Activated B cell treated with CpG ODN at 0.5 μM for 24 hours (primary cell): Measurements from ENCODE around the gene OGFOD1. TPM values are rescaled to one million over a fixed set of nuclear protein-coding genes. Genes with fewer than 3 reads are reported as not detected.

Source experiments
- ATAC-seq: fragments of 200-7000 bp; cut with Tn5 transposase; one replicate; pipeline ENCODE4 v1.10.0; 2021; ENCODE audit warnings: low read depth, mild to moderate bottlenecking, moderate library complexity
- CTCF ChIA-PET: fragments of 350-600 bp; sonication (Branson Sonifier 250); formaldehyde crosslinking; loops from one replicate; lab custom pipeline; 2021; ENCODE audit warnings: antibody characterized with exemption; lab: Charles Lee
- POLR2A ChIA-PET: fragments of 350-600 bp; sonication (Branson Sonifier 250); formaldehyde crosslinking; loops from one replicate; lab custom pipeline; 2021; ENCODE audit warnings: antibody characterized with exemption; lab: Charles Lee
- DNase-seq: peaks from one replicate; pipeline ENCODE4 v3.0.0; 2022
- H3K27ac Mint-ChIP-seq: one replicate; pipeline ENCODE4 v1.8.0; 2020; ENCODE audit warnings: mixed read lengths
- H3K27me3 Mint-ChIP-seq: one replicate; pipeline ENCODE4 v1.8.0; 2021; ENCODE audit warnings: mixed read lengths
- H3K36me3 Mint-ChIP-seq: one replicate; pipeline ENCODE4 v1.8.0; 2021; ENCODE audit warnings: low read depth, mixed read lengths
- H3K4me1 Mint-ChIP-seq: one replicate; pipeline ENCODE4 v1.8.0; 2021; ENCODE audit warnings: mixed read lengths
- H3K4me3 Mint-ChIP-seq: one replicate; pipeline ENCODE4 v1.8.0; 2020; ENCODE audit warnings: mild to moderate bottlenecking, mixed read lengths
- H3K9me3 Mint-ChIP-seq: one replicate; pipeline ENCODE4 v1.8.0; 2020; ENCODE audit warnings: mixed read lengths
- CTCF ChIP-seq: fragments of 200-600 bp; IDR thresholded peaks from one replicate; pipeline ENCODE4 v1.8.0; 2022; ENCODE audit warnings: antibody characterized with exemption, mild to moderate bottlenecking
- intact Hi-C: fragments of 100-400 bp; cut with micrococcal nuclease; formaldehyde crosslinking; loops from one replicate; pipeline ENCODE4 v1.15.1; 2024
- total RNA-seq: library from RNA; stranded (reverse); gene quantifications from 2 replicates; pipeline ENCODE4 v1.2.3, GENCODE V29; 2022

The OGFOD1 gene
- total RNA-seq, 1 donor from 2014 or later: 51.8 TPM

- ChIA-PET POLR2A (no interaction called here), CTCF (no interaction called here)
- H3K36me3 Mint-ChIP-seq: peaks cover 91% of the 10 kb centered on the region
These were observed 19.3 kb downstream of the OGFOD1 start for GRCh38 chr16:56470666-56471065.

GRCh38 chr16:56475201-56475600 lies 23.8 kb downstream of the OGFOD1 start:
- TF ChIP-seq CTCF: no peak
- Mint-ChIP-seq H3K27ac (no peak overlapping the region), H3K4me1 (no peaks in the 10 kb centered on the region), H3K27me3 (no peaks in the 10 kb centered on the region), H3K9me3 (no peaks in the 10 kb centered on the region), H3K4me3 (no peak overlapping the region), H3K36me3 (peaks cover 81% of the 10 kb centered on the region)
- intact Hi-C loops: no loop called here
- no peak for DNase-seq
- ATAC-seq: no peak
- ChIA-PET POLR2A (no interaction called here), CTCF (interaction anchor here (0.8 kb wide), 1 partner anchor 227 kb away, joined by 4 read pairs; no protein-coding TSS in a partner anchor)

More at GRCh38 chr16:56470666-56471065, 19.3 kb downstream of the OGFOD1 start:
- TF ChIP-seq CTCF: no peak
- DNase-seq (no peak), ATAC-seq (no peak)
- H3K4me1 Mint-ChIP-seq: no peaks in the 10 kb centered on the region
- intact Hi-C loops: no loop called here
- H3K9me3 Mint-ChIP-seq: no peaks in the 10 kb centered on the region
- H3K27ac Mint-ChIP-seq: no peak overlapping the region
- no peaks in the 10 kb centered on the region for H3K27me3 Mint-ChIP-seq
- H3K4me3 Mint-ChIP-seq: no peak overlapping the region

GRCh38 chr16:56477096-56477878 lies 25.9 kb downstream of the OGFOD1 start:
- TF ChIP-seq CTCF: no peak
- CTCF ChIA-PET: no interaction called here
- intact Hi-C loops: no loop called here
- Mint-ChIP-seq H3K9me3 (no peaks in the 10 kb centered on the region), H3K27ac (no peak overlapping the region), H3K4me3 (no peak overlapping the region), H3K27me3 (no peaks in the 10 kb centered on the region), H3K4me1 (no peaks in the 10 kb centered on the region), H3K36me3 (peaks cover 76% of the 10 kb centered on the region)
- POLR2A ChIA-PET: no interaction called here
- no peak for ATAC-seq
- no peak for DNase-seq

- TF ChIP-seq CTCF: no peak
- Mint-ChIP-seq H3K27me3 (no peaks in the 10 kb centered on the region), H3K36me3 (peaks cover 72% of the 10 kb centered on the region), H3K9me3 (no peaks in the 10 kb centered on the region), H3K4me1 (no peaks in the 10 kb centered on the region), H3K27ac (no peak overlapping the region), H3K4me3 (no peak overlapping the region)
- ChIA-PET POLR2A (no interaction called here), CTCF (no interaction called here)
- DNase-seq (no peak), ATAC-seq (no peak)
- intact Hi-C loops: no loop called here
These were observed 27.1 kb downstream of the OGFOD1 start for GRCh38 chr16:56478281-56479049.

- H3K27me3 Mint-ChIP-seq: no peaks in the 10 kb centered on the region
- TF ChIP-seq CTCF: no peak
- ChIA-PET CTCF (no interaction called here), POLR2A (no interaction called here)
- ATAC-seq: no peak
- no peaks in the 10 kb centered on the region for H3K4me1 Mint-ChIP-seq
- H3K4me3 Mint-ChIP-seq: no peak overlapping the region
- no peak overlapping the region for H3K27ac Mint-ChIP-seq
- no peaks in the 10 kb centered on the region for H3K9me3 Mint-ChIP-seq
- DNase-seq: no peak
- intact Hi-C loops: no loop called here
- peaks cover 71% of the 10 kb centered on the region for H3K36me3 Mint-ChIP-seq
These were observed 28.1 kb downstream of the OGFOD1 start for GRCh38 chr16:56479469-56479868.
